Panc1 (cell line): ENCODE data around the gene MAPRE2. TPM values are rescaled to one million over a fixed set of nuclear protein-coding genes. Genes with fewer than 3 reads are reported as not detected.

Source experiments
- ATAC-seq: fragments of 200-7000 bp; cut with Tn5 transposase; 2 replicates; pipeline ENCODE4 v1.9.1; 2020; ENCODE audit warnings: mild to moderate bottlenecking, moderate library complexity
- BruUV-seq: library from RNA; stranded (reverse); fragments of 400-500 nt; replicated peaks from 2 replicates; lab custom pipeline; 2021; lab: Mats Ljungman, UMichigan
- CTCF ChIA-PET: fragments of 300-600 bp; sonication (Branson Sonifier 250); formaldehyde crosslinking; loops from one replicate; lab custom pipeline; 2022; ENCODE audit warnings: antibody characterized with exemption; lab: Charles Lee
- POLR2A ChIA-PET: fragments of 300-600 bp; sonication (Branson Sonifier 250); formaldehyde crosslinking; loops from one replicate; lab custom pipeline; 2022; ENCODE audit warnings: antibody characterized with exemption; lab: Charles Lee
- DNase-seq: peaks from one replicate; pipeline ENCODE4 v3.0.0-alpha.2; 2010; ENCODE audit warnings: low read depth, low spot score
- H3K27ac ChIP-seq: 2 replicates; pipeline ENCODE4 v1.5.1; 2011; ENCODE audit warnings: mild to moderate bottlenecking, low read length, inconsistent platforms
- H3K27me3 ChIP-seq: fragments of 200-500 bp; sonication (Bioruptor generic); 2 replicates; pipeline ENCODE4 v1.6.0; 2014; ENCODE audit warnings: low read length, inconsistent platforms; ENCODE audit not compliant: control insufficient read depth, insufficient read depth
- H3K36me3 ChIP-seq: fragments of 200-500 bp; sonication (Bioruptor generic); 2 replicates; pipeline ENCODE4 v1.5.1; 2014; ENCODE audit warnings: inconsistent platforms, mild to moderate bottlenecking, low read length, moderate library complexity; ENCODE audit not compliant: control insufficient read depth, insufficient read depth
- H3K4me1 ChIP-seq: 2 replicates; pipeline ENCODE4 v1.5.1; 2011; ENCODE audit warnings: inconsistent platforms, mild to moderate bottlenecking, low read length, moderate library complexity; ENCODE audit not compliant: control insufficient read depth, insufficient read depth
- H3K4me3 ChIP-seq, 2 experiments: 2 replicates each; pipeline ENCODE4 v1.5.1; 2011 to 2012; ENCODE audit warnings: low read depth in 2 of 2, low read length in 2 of 2, mild to moderate bottlenecking in 2 of 2, inconsistent platforms in 1 of 2, moderate library complexity in 1 of 2
- H3K9me3 ChIP-seq: fragments of 200-500 bp; sonication (Bioruptor generic); 2 replicates; pipeline ENCODE4 v1.5.1; 2014; ENCODE audit warnings: low read depth, mild to moderate bottlenecking, inconsistent platforms, low read length, moderate library complexity; ENCODE audit not compliant: control insufficient read depth, insufficient read depth
- CTCF ChIP-seq: fragments of 450-650 bp; IDR thresholded peaks from 2 replicates; pipeline ENCODE4 v1.5.1; 2017; ENCODE audit warnings: mild to moderate bottlenecking
- POLR2AphosphoS5 ChIP-seq: IDR thresholded peaks from 2 replicates; pipeline ENCODE4 v1.6.1; 2012; ENCODE audit warnings: mild to moderate bottlenecking, low read depth, low read length, moderate library complexity
- SIN3A ChIP-seq: IDR thresholded peaks from 2 replicates; pipeline ENCODE4 v1.6.1; 2012; ENCODE audit warnings: low read depth, mild to moderate bottlenecking, low read length, moderate library complexity, borderline replicate concordance; ENCODE audit not compliant: insufficient read depth
- TCF7L2 ChIP-seq: IDR thresholded peaks from 2 replicates; pipeline ENCODE4 v1.6.1; 2011; ENCODE audit warnings: mild to moderate bottlenecking, low read depth, low read length, inconsistent platforms
- in situ Hi-C: cut with HindIII; loops from 2 replicates; pipeline ENCODE4 v1.10.0; 2016; ENCODE audit warnings: low sequenced_read_pairs, low pct_unique_long_range_greater_than_20kb
- intact Hi-C: fragments of 100-400 bp; cut with micrococcal nuclease; formaldehyde crosslinking; loops from one replicate; pipeline ENCODE4 v1.10.0; 2022; ENCODE audit not compliant: unreplicated experiment
- total RNA-seq: library from RNA; stranded (reverse); gene quantifications from one replicate; pipeline ENCODE4 v1.2.1, GENCODE V29; 2021; ENCODE audit not compliant: unreplicated experiment
- TF ChIP-seq, protein P1 (sequence below), 2 experiments: IDR thresholded peaks; 2 replicates each; pipeline ENCODE4 v1.6.1; 2011 to 2012; ENCODE audit warnings: low read depth in 2 of 2, control low read depth in 1 of 2, low read length in 1 of 2, mild to moderate bottlenecking in 1 of 2, moderate library complexity in 1 of 2; ENCODE audit not compliant: insufficient read depth in 1 of 2

Gene MAPRE2
- total RNA-seq, 1 experiment from 2014 or later = 14.1 TPM

GRCh38 chr18:35158728-35159450 is 117.7 kb downstream of the MAPRE2 start:
- no peaks in the 10 kb centered on the region for H3K27me3 ChIP-seq
- H3K36me3 ChIP-seq = no peaks in the 10 kb centered on the region
- BruUV-seq = no TSS peak
- H3K9me3 ChIP-seq = no peaks in the 10 kb centered on the region
- ATAC-seq (no peak), DNase-seq (no peak)
- CTCF ChIA-PET = no interaction called here
- POLR2A ChIA-PET = no interaction called here
- TF ChIP-seq SIN3A (no peak), CTCF (no peak), TCF7L2 (no peak), POLR2AphosphoS5 (no peak)
- TF ChIP-seq, protein P1, sequence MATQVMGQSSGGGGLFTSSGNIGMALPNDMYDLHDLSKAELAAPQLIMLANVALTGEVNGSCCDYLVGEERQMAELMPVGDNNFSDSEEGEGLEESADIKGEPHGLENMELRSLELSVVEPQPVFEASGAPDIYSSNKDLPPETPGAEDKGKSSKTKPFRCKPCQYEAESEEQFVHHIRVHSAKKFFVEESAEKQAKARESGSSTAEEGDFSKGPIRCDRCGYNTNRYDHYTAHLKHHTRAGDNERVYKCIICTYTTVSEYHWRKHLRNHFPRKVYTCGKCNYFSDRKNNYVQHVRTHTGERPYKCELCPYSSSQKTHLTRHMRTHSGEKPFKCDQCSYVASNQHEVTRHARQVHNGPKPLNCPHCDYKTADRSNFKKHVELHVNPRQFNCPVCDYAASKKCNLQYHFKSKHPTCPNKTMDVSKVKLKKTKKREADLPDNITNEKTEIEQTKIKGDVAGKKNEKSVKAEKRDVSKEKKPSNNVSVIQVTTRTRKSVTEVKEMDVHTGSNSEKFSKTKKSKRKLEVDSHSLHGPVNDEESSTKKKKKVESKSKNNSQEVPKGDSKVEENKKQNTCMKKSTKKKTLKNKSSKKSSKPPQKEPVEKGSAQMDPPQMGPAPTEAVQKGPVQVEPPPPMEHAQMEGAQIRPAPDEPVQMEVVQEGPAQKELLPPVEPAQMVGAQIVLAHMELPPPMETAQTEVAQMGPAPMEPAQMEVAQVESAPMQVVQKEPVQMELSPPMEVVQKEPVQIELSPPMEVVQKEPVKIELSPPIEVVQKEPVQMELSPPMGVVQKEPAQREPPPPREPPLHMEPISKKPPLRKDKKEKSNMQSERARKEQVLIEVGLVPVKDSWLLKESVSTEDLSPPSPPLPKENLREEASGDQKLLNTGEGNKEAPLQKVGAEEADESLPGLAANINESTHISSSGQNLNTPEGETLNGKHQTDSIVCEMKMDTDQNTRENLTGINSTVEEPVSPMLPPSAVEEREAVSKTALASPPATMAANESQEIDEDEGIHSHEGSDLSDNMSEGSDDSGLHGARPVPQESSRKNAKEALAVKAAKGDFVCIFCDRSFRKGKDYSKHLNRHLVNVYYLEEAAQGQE (IDR thresholded peaks at IDR 0.05; ENCODE audit: insufficient read depth in 1 of 2, low read depth in 2 of 2, low read length in 1 of 2) = no peak
- in situ Hi-C loops = no loop called here
- H3K4me3 ChIP-seq = no peak overlapping the region
- intact Hi-C loops = no loop called here
- H3K27ac ChIP-seq = no peak overlapping the region
- H3K4me1 ChIP-seq = no peaks in the 10 kb centered on the region

GRCh38 chr18:35159782-35160181 is 118.6 kb downstream of the MAPRE2 start:
- TF ChIP-seq SIN3A = no peak
- TF ChIP-seq, protein P1 (IDR thresholded peaks at IDR 0.05; ENCODE audit: insufficient read depth in 1 of 2, low read depth in 2 of 2, low read length in 1 of 2) = no peak
- TF ChIP-seq TCF7L2 = no peak
- TF ChIP-seq POLR2AphosphoS5 = no peak
- TF ChIP-seq CTCF = no peak
- in situ Hi-C loops (no loop called here), intact Hi-C loops (no loop called here)
- no peaks in the 10 kb centered on the region for H3K4me1 ChIP-seq
- no peaks in the 10 kb centered on the region for H3K36me3 ChIP-seq
- no peak overlapping the region for H3K27ac ChIP-seq
- BruUV-seq = no TSS peak
- CTCF ChIA-PET = no interaction called here
- no peaks in the 10 kb centered on the region for H3K9me3 ChIP-seq
- H3K27me3 ChIP-seq = no peaks in the 10 kb centered on the region
- POLR2A ChIA-PET = no interaction called here
- ATAC-seq = no peak
- DNase-seq = no peak
- H3K4me3 ChIP-seq = no peak overlapping the region
